Mesodermal cell (in vitro differentiated cells): Measurements from ENCODE around the gene PSMD11.
A peak's percentile ranks its signal among the peaks of the same experiment; 100 is the strongest.

Experiments
- H3K27ac ChIP-seq: 2 replicates; pipeline ENCODE4 v1.7.0; 2013; ENCODE audit warnings: mild to moderate bottlenecking, low read depth, low read length, moderate library complexity; ENCODE audit not compliant: severe bottlenecking
- H3K36me3 ChIP-seq: 2 replicates; pipeline ENCODE4 v1.7.1; 2013; ENCODE audit warnings: mild to moderate bottlenecking, low read length, moderate library complexity; ENCODE audit not compliant: control insufficient read depth, insufficient read depth
- H3K4me1 ChIP-seq: one replicate; pipeline ENCODE4 v1.7.1; 2013; ENCODE audit warnings: mild to moderate bottlenecking, low read length; ENCODE audit not compliant: insufficient read depth, control insufficient read depth, poor library complexity, severe bottlenecking
- H3K4me3 ChIP-seq: 2 replicates; pipeline ENCODE4 v1.7.0; 2013; ENCODE audit warnings: low read length, control low read depth, mild to moderate bottlenecking; ENCODE audit not compliant: insufficient read depth, poor library complexity, severe bottlenecking; ENCODE audit errors: extremely low read depth
- H3K9me3 ChIP-seq: 2 replicates; pipeline ENCODE4 v1.7.1; 2013; ENCODE audit warnings: mild to moderate bottlenecking, low read length, moderate library complexity; ENCODE audit not compliant: control insufficient read depth
- WGBS, 2 experiments: methylation state at CpG; one replicate each; pipeline ENCODE4 v1.1.5; 2013; ENCODE audit warnings: missing lambda C conversion rate in 2 of 2; ENCODE audit not compliant: insufficient coverage in 2 of 2; 5-methylcytosine and 5-hydroxymethylcytosine counted together

The PSMD11 gene

GRCh38 chr17:32483451-32484019 lies 39.2 kb downstream of the PSMD11 start:
- Histone ChIP-seq H3K9me3 (no peaks in the 10 kb centered on the region), H3K4me3 (no peak overlapping the region), H3K27ac (peak overlapping the region; percentile 55), H3K4me1 (peaks cover 18% of the 10 kb centered on the region), H3K36me3 (peaks cover 51% of the 10 kb centered on the region)
- 14 to 19% methylated on average over 3 to 7 of the region's 7 CpGs for WGBS, 2 experiments

- Histone ChIP-seq H3K36me3 (peaks cover 51% of the 10 kb centered on the region), H3K9me3 (no peaks in the 10 kb centered on the region), H3K4me1 (peaks cover 18% of the 10 kb centered on the region), H3K4me3 (no peak overlapping the region), H3K27ac (peak overlapping the region; percentile 55)
- WGBS, 2 experiments = 69 to 82% methylated on average over 3 to 4 of the region's 4 CpGs
Observed at GRCh38 chr17:32484041-32484461, 39.7 kb downstream of the PSMD11 start.

GRCh38 chr17:32484628-32485027 lies 40.3 kb downstream of the PSMD11 start:
- 94 to 95% methylated on average over 6 to 9 of the region's 11 CpGs for WGBS, 2 experiments
- H3K27ac ChIP-seq = no peak overlapping the region
- H3K9me3 ChIP-seq = no peaks in the 10 kb centered on the region
- H3K4me3 ChIP-seq = no peak overlapping the region
- peaks cover 51% of the 10 kb centered on the region for H3K36me3 ChIP-seq
- H3K4me1 ChIP-seq = peaks cover 18% of the 10 kb centered on the region

GRCh38 chr17:32485261-32486110 lies 41.2 kb downstream of the PSMD11 start:
- WGBS, 2 experiments = 90 to 91% methylated on average over 9 of the region's 12 CpGs
- peak overlapping the region; percentile 77 for H3K27ac ChIP-seq
- peaks cover 51% of the 10 kb centered on the region for H3K36me3 ChIP-seq
- H3K4me1 ChIP-seq = peaks cover 18% of the 10 kb centered on the region
- H3K9me3 ChIP-seq = no peaks in the 10 kb centered on the region
- peak overlapping the region; percentile 25 for H3K4me3 ChIP-seq

GRCh38 chr17:32486111-32486700 lies 41.9 kb downstream of the PSMD11 start:
- Histone ChIP-seq H3K4me1 (peaks cover 18% of the 10 kb centered on the region), H3K9me3 (no peaks in the 10 kb centered on the region), H3K27ac (peak overlapping the region; percentile 77), H3K36me3 (peaks cover 46% of the 10 kb centered on the region), H3K4me3 (peak overlapping the region; percentile 25)
- 20 to 23% methylated on average over 49 to 56 of the region's 72 CpGs for WGBS, 2 experiments

GRCh38 chr17:32486701-32487472 lies 42.6 kb downstream of the PSMD11 start, which contains the start of gene CDK5R1:
Gene CDK5R1 (plus strand): TSS chr17:32486993. CDS start chr17:32487621, 628 bp downstream.
- Histone ChIP-seq H3K27ac (peak within 1 kb of the TSS; percentile 77), H3K9me3 (no peaks in the 10 kb centered on the region), H3K4me3 (peak within 1 kb of the TSS; percentile 54), H3K36me3 (peaks cover 39% of the 10 kb centered on the region), H3K4me1 (peaks cover 18% of the 10 kb centered on the region)
- WGBS, 2 experiments = 0 to 1% methylated on average over 36 to 112 of the region's 135 CpGs

GRCh38 chr17:32487473-32488176 lies 43.3 kb downstream of the PSMD11 start:
- Histone ChIP-seq H3K27ac (no peak overlapping the region), H3K4me3 (peak overlapping the region; percentile 54), H3K36me3 (peaks cover 32% of the 10 kb centered on the region), H3K4me1 (peaks cover 23% of the 10 kb centered on the region), H3K9me3 (no peaks in the 10 kb centered on the region)
- whole genome bisulfite sequencing, 2 experiments = 29 to 31% methylated on average over 54 to 57 of the region's 59 CpGs

GRCh38 chr17:32488177-32488542 lies 43.9 kb downstream of the PSMD11 start:
- WGBS, 2 experiments = 89 to 92% methylated on average over 11 to 12 of the region's 16 CpGs
- Histone ChIP-seq H3K36me3 (peaks cover 31% of the 10 kb centered on the region), H3K9me3 (no peaks in the 10 kb centered on the region), H3K4me1 (peaks cover 23% of the 10 kb centered on the region), H3K27ac (no peak overlapping the region), H3K4me3 (peak overlapping the region; percentile 54)

- Histone ChIP-seq H3K9me3 (no peaks in the 10 kb centered on the region), H3K36me3 (peaks cover 30% of the 10 kb centered on the region), H3K4me1 (peaks cover 20% of the 10 kb centered on the region), H3K4me3 (peak overlapping the region; percentile 54), H3K27ac (no peak overlapping the region)
- WGBS, 2 experiments = 96% methylated on average over 7 to 11 of the region's 13 CpGs
Observed at GRCh38 chr17:32488604-32489180, 44.4 kb downstream of the PSMD11 start.
